GM12892 (cell line): ENCODE results near the gene PTPRN2.

Experiments
- POLR2A ChIP-seq: IDR thresholded peaks from 2 replicates; pipeline ENCODE4 v1.6.1; 2011; ENCODE audit warnings: low read depth, low read length, control low read depth
- POLR2AphosphoS5 ChIP-seq: IDR thresholded peaks from 2 replicates; pipeline ENCODE4 v1.6.1; 2011; ENCODE audit warnings: low read depth, low read length, control low read depth
- TAF1 ChIP-seq: IDR thresholded peaks from 2 replicates; pipeline ENCODE4 v1.6.1; 2011; ENCODE audit warnings: low read depth, mild to moderate bottlenecking, control low read depth, low read length, borderline replicate concordance

DNA sequence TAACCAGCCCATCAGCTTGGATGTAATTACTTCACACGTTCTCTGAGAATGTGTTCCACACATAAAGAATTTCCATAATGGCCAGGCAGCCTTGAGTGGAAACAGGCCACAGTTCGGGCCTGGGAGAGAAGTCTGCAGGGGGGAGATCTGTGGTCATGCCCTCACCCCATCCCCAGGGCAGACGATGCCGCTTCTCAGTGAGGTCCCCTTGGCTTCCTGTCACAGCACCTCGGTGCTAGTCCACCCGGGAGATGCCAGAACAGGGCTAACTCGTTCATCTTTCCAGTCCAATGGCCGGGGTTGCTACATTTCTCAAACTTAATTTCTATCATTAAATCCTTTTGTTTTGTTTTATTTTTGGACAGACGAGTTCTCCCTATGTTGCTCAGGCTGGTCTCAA lies 624.1 kb downstream of the PTPRN2 start:
- TF ChIP-seq POLR2A: no peak
- TF ChIP-seq TAF1: no peak
- TF ChIP-seq POLR2AphosphoS5: no peak
